HG03103 (cell line): ENCODE measurements around the gene EVL.

Source experiments
- ATAC-seq: cut with Tn5 transposase; IDR thresholded peaks from one replicate; pipeline ENCODE4 v1.9.1; 2021; ENCODE audit warnings: low read depth; ENCODE audit not compliant: unreplicated experiment

The EVL gene

GRCh38 chr14:100191584-100192249 lies 126.5 kb downstream of the EVL start:
- no peak for ATAC-seq

GRCh38 chr14:100192250-100192671 lies 127.0 kb downstream of the EVL start:
- no peak for ATAC-seq

GRCh38 chr14:100192672-100193416 lies 127.6 kb downstream of the EVL start:
- ATAC-seq, result peak; percentile 97
